ENCODE data around the gene PAQR8. TPM values are rescaled to one million over a fixed set of nuclear protein-coding genes. Genes with fewer than 3 reads are reported as not detected.
"Not testable (repeated sequence)": the region's sequence is repeated elsewhere in the genome, so short reads cannot be mapped to it uniquely, and the experiment has no call there.

PAQR8 gene
- total RNA-seq, 4 donors from 2014 or later = 8.6 to 21.1 (median 14.2) TPM

DNA sequence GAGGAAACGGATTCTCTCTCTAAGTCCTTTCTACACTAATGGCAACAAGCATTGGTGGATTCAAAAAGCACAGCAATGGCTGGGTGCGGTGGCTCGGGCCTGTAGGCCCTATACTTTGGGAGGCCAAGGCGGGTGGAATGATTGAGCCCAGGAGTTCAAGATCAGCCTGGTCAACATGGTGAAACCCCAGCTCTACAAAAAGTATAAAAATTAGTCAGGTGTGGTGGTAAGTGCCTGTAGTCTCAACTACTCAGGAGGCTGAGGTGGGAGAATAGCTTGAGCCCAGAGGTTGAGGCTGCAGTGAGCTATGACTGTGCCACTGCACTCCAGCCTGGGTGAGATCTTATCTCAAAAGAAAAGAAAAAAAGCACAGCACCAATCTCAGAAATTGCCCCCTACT, 19.3 kb downstream of the PAQR8 start:
- WGBS, 2 donors (ENCODE audit: low coverage in 1 of 2) = 94 to 100% methylated on average over 1 to 2 of the region's 4 CpGs

DNA sequence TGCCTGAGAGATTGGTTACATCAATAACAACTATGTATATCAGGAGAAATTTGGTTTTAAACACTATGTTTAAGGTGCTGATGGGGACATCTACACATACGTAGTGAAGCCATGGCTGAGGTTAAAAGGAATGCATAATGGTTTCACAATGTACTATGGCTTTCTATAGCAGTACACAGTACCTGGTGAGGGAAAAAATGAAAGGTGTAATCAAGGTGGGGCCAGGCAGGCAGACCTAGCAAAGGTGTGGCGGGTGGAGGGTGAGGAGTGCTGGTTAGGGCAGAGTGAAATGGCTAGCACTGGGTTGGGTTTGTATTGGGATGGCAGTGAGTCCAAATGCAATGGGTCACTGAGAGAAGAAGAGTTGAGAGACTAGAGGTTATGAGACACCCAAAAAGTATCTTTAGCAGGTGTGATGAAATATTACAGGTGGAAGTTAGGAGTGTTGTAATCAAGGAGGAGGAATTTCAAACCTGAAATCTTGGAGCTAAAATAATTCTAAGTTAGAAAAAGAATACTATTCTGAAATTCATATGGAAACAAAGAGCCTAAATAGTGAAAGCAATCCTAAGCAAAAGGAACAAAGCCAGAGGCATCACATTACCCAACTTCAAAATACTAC, 22.3 kb downstream of the PAQR8 start:
- no peak for TF ChIP-seq POLR2AphosphoS5 (IDR thresholded peaks at IDR 0.05)
- TF ChIP-seq EP300 (IDR thresholded peaks at IDR 0.05) = no peak
- no peak for TF ChIP-seq POLR2A (IDR thresholded peaks at IDR 0.05)
- TF ChIP-seq, protein P1, sequence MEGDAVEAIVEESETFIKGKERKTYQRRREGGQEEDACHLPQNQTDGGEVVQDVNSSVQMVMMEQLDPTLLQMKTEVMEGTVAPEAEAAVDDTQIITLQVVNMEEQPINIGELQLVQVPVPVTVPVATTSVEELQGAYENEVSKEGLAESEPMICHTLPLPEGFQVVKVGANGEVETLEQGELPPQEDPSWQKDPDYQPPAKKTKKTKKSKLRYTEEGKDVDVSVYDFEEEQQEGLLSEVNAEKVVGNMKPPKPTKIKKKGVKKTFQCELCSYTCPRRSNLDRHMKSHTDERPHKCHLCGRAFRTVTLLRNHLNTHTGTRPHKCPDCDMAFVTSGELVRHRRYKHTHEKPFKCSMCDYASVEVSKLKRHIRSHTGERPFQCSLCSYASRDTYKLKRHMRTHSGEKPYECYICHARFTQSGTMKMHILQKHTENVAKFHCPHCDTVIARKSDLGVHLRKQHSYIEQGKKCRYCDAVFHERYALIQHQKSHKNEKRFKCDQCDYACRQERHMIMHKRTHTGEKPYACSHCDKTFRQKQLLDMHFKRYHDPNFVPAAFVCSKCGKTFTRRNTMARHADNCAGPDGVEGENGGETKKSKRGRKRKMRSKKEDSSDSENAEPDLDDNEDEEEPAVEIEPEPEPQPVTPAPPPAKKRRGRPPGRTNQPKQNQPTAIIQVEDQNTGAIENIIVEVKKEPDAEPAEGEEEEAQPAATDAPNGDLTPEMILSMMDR (IDR thresholded peaks at IDR 0.05) = no peak
- Histone ChIP-seq H3K36me3 (no peaks in the 10 kb centered on the region), H3K27me3 (no peaks in the 10 kb centered on the region), H3K27ac (no peak overlapping the region), H3K4me3 (no peak overlapping the region), H3K4me1 (peaks cover 0 to 18% (median under 1%) of the 10 kb centered on the region in 3 donors), H3K9me3 (no peaks in the 10 kb centered on the region)
- WGBS, 2 donors (ENCODE audit: low coverage in 1 of 2) = 90 to 100% methylated on average over 2 of the region's 2 CpGs
- no peak for ATAC-seq

More for the DNA sequence above, 19.3 kb downstream of the PAQR8 start:
- Histone ChIP-seq H3K27me3 (no peaks in the 10 kb centered on the region), H3K4me1 (peaks cover 0 to 13% (median 0%) of the 10 kb centered on the region in 3 donors), H3K36me3 (no peaks in the 10 kb centered on the region), H3K9me3 (no peaks in the 10 kb centered on the region), H3K4me3 (no peak overlapping the region), H3K27ac (no peak overlapping the region)
- no peak for ATAC-seq
- no peak for TF ChIP-seq POLR2A (IDR thresholded peaks at IDR 0.05)
- TF ChIP-seq, protein P1 (IDR thresholded peaks at IDR 0.05) = no peak
- no peak for TF ChIP-seq POLR2AphosphoS5 (IDR thresholded peaks at IDR 0.05)
- no peak for TF ChIP-seq EP300 (IDR thresholded peaks at IDR 0.05)

DNA sequence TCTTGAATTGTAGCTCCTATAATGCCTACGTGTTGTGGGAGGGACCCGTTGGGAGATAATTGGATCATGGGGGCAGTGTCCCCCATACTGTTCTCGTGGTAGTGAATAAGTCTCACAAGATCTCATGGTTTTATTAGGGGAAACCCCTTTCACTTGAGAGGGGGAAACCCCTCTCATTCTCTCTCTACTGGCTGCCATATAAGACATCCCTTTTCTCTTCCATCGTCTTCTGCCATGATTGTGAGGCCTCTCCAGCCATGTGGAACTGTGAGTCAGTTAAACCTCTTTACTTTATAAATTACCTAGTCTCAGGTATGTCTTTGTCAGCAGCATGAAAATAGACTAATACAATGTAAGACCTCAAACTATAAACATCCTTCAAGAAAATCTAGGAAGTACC, 23.1 kb downstream of the PAQR8 start:
- Histone ChIP-seq H3K27me3 (no peaks in the 10 kb centered on the region), H3K36me3 (no peaks in the 10 kb centered on the region), H3K9me3 (no peaks in the 10 kb centered on the region), H3K4me3 (no peak overlapping the region), H3K27ac (no peak overlapping the region), H3K4me1 (peaks cover 0 to 26% (median 4%) of the 10 kb centered on the region in 3 donors)
- WGBS, 2 donors (ENCODE audit: low coverage in 1 of 2) = 93 to 94% methylated on average over 4 of the region's 4 CpGs
- no peak for TF ChIP-seq POLR2AphosphoS5 (IDR thresholded peaks at IDR 0.05)
- no peak for TF ChIP-seq EP300 (IDR thresholded peaks at IDR 0.05)
- TF ChIP-seq, protein P1 (IDR thresholded peaks at IDR 0.05) = no peak
- no peak for TF ChIP-seq POLR2A (IDR thresholded peaks at IDR 0.05)
- no peak for ATAC-seq

DNA sequence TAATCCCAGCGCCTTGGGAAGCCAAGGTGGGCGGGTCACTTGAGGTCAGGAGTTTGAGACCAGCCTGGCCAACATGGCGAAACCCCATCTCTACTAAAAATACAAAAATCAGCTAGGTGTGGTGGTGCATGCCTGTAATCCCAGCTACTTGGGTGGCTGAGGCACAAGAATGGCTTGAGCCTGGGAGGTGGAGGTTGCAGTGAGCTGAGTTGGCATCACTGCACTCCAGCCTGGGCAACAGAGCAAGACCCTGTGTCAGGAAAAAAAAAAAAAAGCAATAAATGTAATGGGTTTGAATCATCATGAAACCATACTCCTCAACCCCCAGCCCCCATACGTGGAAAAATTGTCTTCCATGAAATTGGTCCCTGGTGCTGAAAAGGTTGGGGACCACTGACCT, 26.2 kb downstream of the PAQR8 start:
- H3K4me3 ChIP-seq, H3K9me3 ChIP-seq, ATAC-seq, H3K36me3 ChIP-seq, H3K27me3 ChIP-seq: not testable (repeated sequence)
- 43 to 50% methylated on average over 1 to 2 of the region's 4 CpGs for WGBS, 2 donors (ENCODE audit: low coverage in 1 of 2)
- peak overlapping the region in 1 of 4 donors; percentile 19 for H3K27ac ChIP-seq
- peaks cover 0 to 33% (median 4%) of the 10 kb centered on the region in 3 donors for H3K4me1 ChIP-seq

DNA sequence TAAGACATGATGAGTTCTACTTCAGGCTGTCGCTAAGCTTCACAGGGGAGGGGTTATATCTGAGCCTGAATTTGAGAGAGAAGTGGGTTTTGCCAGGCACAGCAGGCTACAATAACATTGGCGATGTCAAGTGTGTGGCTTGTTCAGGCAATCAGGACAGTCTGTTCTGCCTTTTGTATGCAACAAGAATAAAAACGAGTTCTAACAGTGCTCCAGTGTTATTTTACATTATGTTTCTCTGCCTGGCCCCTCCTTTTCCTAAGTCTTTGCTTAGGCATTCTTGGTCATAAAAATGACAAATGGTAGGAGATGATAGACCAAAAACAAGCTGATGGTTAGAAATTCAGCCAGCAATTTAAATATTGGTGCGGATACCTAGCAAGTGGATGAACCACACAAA, 26.8 kb downstream of the PAQR8 start:
- no peak for ATAC-seq
- Histone ChIP-seq H3K36me3 (no peaks in the 10 kb centered on the region), H3K4me1 (peaks cover 0 to 33% (median 4%) of the 10 kb centered on the region in 3 donors), H3K27me3 (no peaks in the 10 kb centered on the region), H3K9me3 (no peaks in the 10 kb centered on the region), H3K4me3 (no peak overlapping the region), H3K27ac (peak overlapping the region in 3 of 4 donors; percentile 19 to 33 (median 33))
- WGBS, 2 donors (ENCODE audit: low coverage in 1 of 2) = 65 to 78% methylated on average over 4 of the region's 4 CpGs
- no peak for TF ChIP-seq POLR2AphosphoS5 (IDR thresholded peaks at IDR 0.05)
- TF ChIP-seq POLR2A (IDR thresholded peaks at IDR 0.05) = no peak
- TF ChIP-seq EP300 (IDR thresholded peaks at IDR 0.05) = no peak
- TF ChIP-seq, protein P1 (IDR thresholded peaks at IDR 0.05) = no peak
